ENCODE results near the gene LYRM4. TPM values are rescaled to one million over a fixed set of nuclear protein-coding genes. Genes with fewer than 3 reads are reported as not detected.

LYRM4 gene
- total RNA-seq, 2 experiments from 2014 or later: 24.8 to 28.1 TPM

- POLR2A ChIA-PET: interaction anchor here (0.9 to 5.1 kb wide), 2 partner anchors 86 to 109 kb away, joined by 4 to 74 read pairs; partner anchors contain the start of genes FARS2 and LYRM4
- Histone ChIP-seq H3K36me3 (ENCODE audit: insufficient read depth, low read length) (no peaks in the 10 kb centered on the region), H3K4me1 (ENCODE audit: insufficient read depth, low read length) (peaks cover 26% of the 10 kb centered on the region), H3K9me3 (ENCODE audit: control insufficient read depth in 1 of 2, insufficient read depth in 1 of 2, low read length in 2 of 2) (no peaks in the 10 kb centered on the region), H3K4me3 (ENCODE audit: low read length) (no peak overlapping the region), H3K27ac (ENCODE audit: low read depth in 1 of 2, low read length in 2 of 2) (peak overlapping the region; percentile 53 to 89), H3K27me3 (ENCODE audit: control insufficient read depth in 1 of 2, insufficient read depth in 2 of 2, low read length in 2 of 2) (no peaks in the 10 kb centered on the region)
- Mint-ChIP-seq H3K4me1 (ENCODE audit: low read depth) (peaks cover 77% of the 10 kb centered on the region), H3K36me3 (ENCODE audit: low read depth) (no peaks in the 10 kb centered on the region), H3K27me3 (no peaks in the 10 kb centered on the region), H3K27ac (peak overlapping the region; percentile 83), H3K4me3 (peak overlapping the region; percentile 66), H3K9me3 (no peaks in the 10 kb centered on the region)
- ATAC-seq (ENCODE audit: poor library complexity) (no peak), DNase-seq (peak in 3 of 14 experiments; percentile 6 to 19 (median 11))
- no peak for TF ChIP-seq CTCF (IDR thresholded peaks at IDR 0.05)
- intact Hi-C loops (cut with DNase I, micrococcal nuclease): loop anchor here in 1 of 2 experiments (2.0 kb wide), 2 partner anchors 33 to 85 kb away; partner anchors contain the start of genes FARS2 and LYRM4
- CTCF ChIA-PET: interaction anchor here (2.5 kb wide), 1 partner anchor 32 kb away, joined by 20 read pairs; no protein-coding TSS in a partner anchor
Measured at GRCh38 chr6:5175635-5176034, 85.1 kb downstream of the LYRM4 start.

GRCh38 chr6:5174756-5175549 lies 85.8 kb downstream of the LYRM4 start:
- Mint-ChIP-seq H3K27ac (peak overlapping the region; percentile 83), H3K4me1 (ENCODE audit: low read depth) (peaks cover 70% of the 10 kb centered on the region), H3K9me3 (no peaks in the 10 kb centered on the region), H3K4me3 (peak overlapping the region; percentile 66), H3K27me3 (no peaks in the 10 kb centered on the region), H3K36me3 (ENCODE audit: low read depth) (no peaks in the 10 kb centered on the region)
- ATAC-seq (ENCODE audit: poor library complexity): peak; percentile 59
- no peaks in the 10 kb centered on the region for H3K9me3 ChIP-seq (ENCODE audit: control insufficient read depth in 1 of 2, insufficient read depth in 1 of 2, low read length in 2 of 2)
- no peaks in the 10 kb centered on the region for H3K27me3 ChIP-seq (ENCODE audit: control insufficient read depth in 1 of 2, insufficient read depth in 2 of 2, low read length in 2 of 2)
- peak overlapping the region; percentile 32 for H3K4me3 ChIP-seq (ENCODE audit: low read length)
- TF ChIP-seq CTCF (IDR thresholded peaks at IDR 0.05): no peak
- intact Hi-C loops (cut with DNase I, micrococcal nuclease): loop anchor here in 1 of 2 experiments (2.0 kb wide), 2 partner anchors 32 to 86 kb away; partner anchors contain the start of genes FARS2 and LYRM4
- peaks cover 26% of the 10 kb centered on the region for H3K4me1 ChIP-seq (ENCODE audit: insufficient read depth, low read length)
- peak overlapping the region; percentile 53 to 89 for H3K27ac ChIP-seq (ENCODE audit: low read depth in 1 of 2, low read length in 2 of 2)
- peak in 3 of 14 experiments; percentile 40 to 53 (median 40) for DNase-seq
- no peaks in the 10 kb centered on the region for H3K36me3 ChIP-seq (ENCODE audit: insufficient read depth, low read length)
- ChIA-PET POLR2A (interaction anchor here (0.7 to 5.1 kb wide), 9 partner anchors 9 to 825 kb away, joined by 3 to 74 read pairs (median 3); partner anchors contain the start of genes FARS2 and LYRM4), CTCF (interaction anchor here (1.2 to 2.5 kb wide), 3 partner anchors 9 to 86 kb away, joined by 3 to 20 read pairs (median 4); partner anchors contain the start of genes FARS2 and LYRM4)

GRCh38 chr6:5174244-5174643 lies 86.5 kb downstream of the LYRM4 start:
- POLR2A ChIA-PET: interaction anchor here (0.8 to 5.1 kb wide), 11 partner anchors 8 to 1436 kb away, joined by 3 to 74 read pairs (median 3); partner anchors contain the start of genes FARS2, LYRM4 and RPP40
- H3K27ac Mint-ChIP-seq: peak overlapping the region; percentile 83

More at GRCh38 chr6:5174244-5174643, 86.5 kb downstream of the LYRM4 start:
- Mint-ChIP-seq H3K4me3 (peak overlapping the region; percentile 66), H3K36me3 (ENCODE audit: low read depth) (no peaks in the 10 kb centered on the region), H3K27me3 (no peaks in the 10 kb centered on the region), H3K9me3 (no peaks in the 10 kb centered on the region), H3K4me1 (ENCODE audit: low read depth) (peaks cover 63% of the 10 kb centered on the region)
- intact Hi-C loops (cut with DNase I, micrococcal nuclease): loop anchor here in 1 of 2 experiments (2.0 kb wide), 2 partner anchors 31 to 87 kb away; partner anchors contain the start of genes FARS2 and LYRM4
- Histone ChIP-seq H3K27ac (ENCODE audit: low read depth in 1 of 2, low read length in 2 of 2) (peak overlapping the region; percentile 53 to 89), H3K27me3 (ENCODE audit: control insufficient read depth in 1 of 2, insufficient read depth in 2 of 2, low read length in 2 of 2) (no peaks in the 10 kb centered on the region), H3K9me3 (ENCODE audit: control insufficient read depth in 1 of 2, insufficient read depth in 1 of 2, low read length in 2 of 2) (no peaks in the 10 kb centered on the region), H3K4me3 (ENCODE audit: low read length) (peak overlapping the region; percentile 32), H3K4me1 (ENCODE audit: insufficient read depth, low read length) (peaks cover 26% of the 10 kb centered on the region), H3K36me3 (ENCODE audit: insufficient read depth, low read length) (no peaks in the 10 kb centered on the region)
- DNase-seq (peak; percentile 14 to 90 (median 45)), ATAC-seq (ENCODE audit: poor library complexity) (peak; percentile 89)
- TF ChIP-seq CTCF (IDR thresholded peaks at IDR 0.05): no peak
- CTCF ChIA-PET: interaction anchor here (1.2 to 2.5 kb wide), 3 partner anchors 9 to 87 kb away, joined by 3 to 20 read pairs (median 4); partner anchors contain the start of genes FARS2 and LYRM4

All from CD4-positive, alpha-beta T cell (primary cell).